Uterus (tissue), 4 donors: ENCODE data around the gene GMPR2. TPM values are rescaled to one million over a fixed set of nuclear protein-coding genes. Genes with fewer than 3 reads are reported as not detected.

ENCODE experiments used
- DNase-seq, 2 donors: peaks; one replicate each; pipeline ENCODE4 v3.0.0-alpha.2; 2019 to 2020
- H3K27ac ChIP-seq, 2 donors: fragments of 200-600 bp; sonication (generic); 1 replicate in 1 of 2; 2 replicates in 1 of 2; pipeline ENCODE4 v1.5.1; 2016 to 2018
- H3K27me3 ChIP-seq, 2 donors: fragments of 200-600 bp; sonication (generic); one replicate each; pipeline ENCODE4 v1.5.1; 2018 to 2019; ENCODE audit warnings: control low read depth in 1 of 2
- H3K36me3 ChIP-seq, 2 donors: fragments of 200-600 bp; sonication (generic); one replicate each; pipeline ENCODE4 v1.5.1; 2019; ENCODE audit warnings: control low read depth in 1 of 2
- H3K4me1 ChIP-seq, 2 donors: fragments of 200-600 bp; sonication (generic); one replicate each; pipeline ENCODE4 v1.5.1; 2018 to 2019; ENCODE audit warnings: control low read depth in 1 of 2
- H3K4me3 ChIP-seq, 2 donors: fragments of 200-600 bp; sonication (generic); 1 replicate in 1 of 2; 2 replicates in 1 of 2; pipeline ENCODE4 v1.5.1; 2018 to 2019; ENCODE audit warnings: mild to moderate bottlenecking in 1 of 2
- H3K9me3 ChIP-seq, 2 donors: fragments of 200-600 bp; sonication (generic); one replicate each; pipeline ENCODE4 v1.5.1; 2019; ENCODE audit warnings: control low read depth in 1 of 2
- CTCF ChIP-seq, 4 experiments: fragments of 200-600 bp in 2 of 4; fragments of 450-650 bp in 2 of 4; sonication (generic) in 2 of 4; IDR thresholded peaks; one replicate each; pipeline ENCODE4 v1.5.1; 2016 to 2019; ENCODE audit warnings: antibody characterized with exemption in 4 of 4, mild to moderate bottlenecking in 2 of 4, moderate library complexity in 1 of 4
- POLR2A ChIP-seq, 2 donors: fragments of 450-650 bp; IDR thresholded peaks; one replicate each; pipeline ENCODE4 v1.6.1; 2016; ENCODE audit warnings: antibody characterized with exemption in 2 of 2, mild to moderate bottlenecking in 1 of 2, moderate library complexity in 1 of 2
- intact Hi-C: fragments of 100-400 bp; cut with DNase I; formaldehyde crosslinking; loops from one replicate; pipeline ENCODE4 v1.15.1; 2023; ENCODE audit warnings: low total_unique reads
- total RNA-seq, 4 donors: library from RNA; depleted of rRNA in 3 of 4; stranded (reverse); fragments of >200 nt in 3 of 4; gene quantifications; one replicate each; pipeline versions ENCODE4 v1.1.0 to v1.2.4, GENCODE V29; 2014 to 2023
- donor health status: DM: yes; HTN: yes; CAD: no.

GMPR2 gene
- total RNA-seq, 4 donors from 2014 or later = 38.9 to 60.9 (median 48.8) TPM

- no peak overlapping the region for H3K4me3 ChIP-seq
- H3K27me3 ChIP-seq = no peaks in the 10 kb centered on the region
- no peak for DNase-seq
- no peaks in the 10 kb centered on the region for H3K9me3 ChIP-seq
- no peaks in the 10 kb centered on the region for H3K36me3 ChIP-seq
- no peak for TF ChIP-seq CTCF (IDR thresholded peaks at IDR 0.05)
- no peak for TF ChIP-seq POLR2A (IDR thresholded peaks at IDR 0.05)
- no peak overlapping the region for H3K27ac ChIP-seq
- no peaks in the 10 kb centered on the region for H3K4me1 ChIP-seq
- intact Hi-C loops = no loop called here
Measured at GRCh38 chr14:24204163-24205146, 28.3 kb upstream of the GMPR2 start.

GRCh38 chr14:24206260-24207103 is 26.2 kb upstream of the GMPR2 start:
- Histone ChIP-seq H3K27me3 (no peaks in the 10 kb centered on the region), H3K27ac (no peak overlapping the region), H3K4me1 (no peaks in the 10 kb centered on the region), H3K9me3 (no peaks in the 10 kb centered on the region), H3K36me3 (no peaks in the 10 kb centered on the region), H3K4me3 (no peak overlapping the region)
- DNase-seq = no peak
- intact Hi-C loops = no loop called here
- no peak for TF ChIP-seq CTCF (IDR thresholded peaks at IDR 0.05)
- TF ChIP-seq POLR2A (IDR thresholded peaks at IDR 0.05) = no peak

GRCh38 chr14:24207104-24207551 is 25.6 kb upstream of the GMPR2 start:
- Histone ChIP-seq H3K36me3 (no peaks in the 10 kb centered on the region), H3K4me3 (no peak overlapping the region), H3K27ac (no peak overlapping the region), H3K4me1 (no peaks in the 10 kb centered on the region), H3K27me3 (no peaks in the 10 kb centered on the region), H3K9me3 (no peaks in the 10 kb centered on the region)
- intact Hi-C loops = no loop called here
- TF ChIP-seq CTCF (IDR thresholded peaks at IDR 0.05) (no peak), POLR2A (IDR thresholded peaks at IDR 0.05) (no peak)
- no peak for DNase-seq

GRCh38 chr14:24207625-24208024 is 25.1 kb upstream of the GMPR2 start:
- no peak overlapping the region for H3K4me3 ChIP-seq

More at GRCh38 chr14:24207625-24208024, 25.1 kb upstream of the GMPR2 start:
- TF ChIP-seq CTCF (IDR thresholded peaks at IDR 0.05) (no peak), POLR2A (IDR thresholded peaks at IDR 0.05) (no peak)
- Histone ChIP-seq H3K36me3 (no peaks in the 10 kb centered on the region), H3K4me1 (no peaks in the 10 kb centered on the region), H3K27ac (no peak overlapping the region), H3K9me3 (no peaks in the 10 kb centered on the region), H3K27me3 (no peaks in the 10 kb centered on the region)
- no peak for DNase-seq
- intact Hi-C loops = no loop called here
